C1 segment of cervical spinal cord (tissue), 14 donors: ENCODE data around the gene IGIP.
A peak's percentile ranks its signal among the peaks of the same experiment; 100 is the strongest.

ENCODE experiments used
- DNase-seq, 14 donors: peaks; one replicate each; lab custom pipeline; 2025; lab: John Stamatoyannopoulos, UW

The IGIP gene

DNA sequence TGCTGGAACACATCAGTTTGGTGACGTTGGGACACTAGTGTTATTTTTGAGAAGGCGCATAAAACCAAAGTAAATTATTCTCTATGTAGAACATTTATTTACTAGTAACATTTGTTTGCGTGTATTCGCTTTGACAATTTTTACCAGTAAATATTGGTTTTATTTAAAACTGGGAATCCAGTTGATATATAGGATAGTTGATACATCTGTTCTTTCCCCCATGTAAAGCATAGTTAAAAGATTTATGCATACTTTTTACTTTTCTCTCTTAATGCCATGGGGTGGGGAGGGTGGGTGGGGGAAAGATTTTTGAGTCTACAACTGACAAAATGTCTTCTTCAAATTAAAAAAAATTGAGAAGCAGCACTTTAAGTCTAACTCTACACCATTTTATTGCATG, at the start of gene IGIP:
TSS of gene IGIP (plus strand) at position 301 of the 400 bp plus-strand sequence. CDS start 2,540 bp downstream, outside the sequence.
- DNase-seq, result no peak

DNA sequence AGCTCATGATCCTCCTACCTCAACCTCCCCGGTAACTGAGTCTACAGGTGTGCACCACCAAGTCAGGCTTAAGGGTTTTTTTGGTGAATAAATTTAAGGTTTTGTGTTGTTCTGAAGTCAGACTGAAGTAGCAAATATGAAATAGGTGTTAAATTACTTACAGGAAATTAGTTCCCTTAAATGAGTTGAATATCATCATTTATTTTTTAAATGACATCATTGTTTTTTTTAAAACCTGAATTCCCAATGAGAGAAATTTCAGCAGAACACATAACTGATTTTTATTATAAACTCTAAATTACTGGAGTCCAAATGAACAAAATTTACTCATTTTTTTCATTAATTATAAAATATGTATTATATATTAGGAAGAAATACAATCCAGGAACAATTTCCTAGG, 49.6 kb upstream of the IGIP start:
- DNase-seq, result no peak

- no peak for DNase-seq
Measured at GRCh38 chr5:140076788-140077187, 48.9 kb upstream of the IGIP start.

DNA sequence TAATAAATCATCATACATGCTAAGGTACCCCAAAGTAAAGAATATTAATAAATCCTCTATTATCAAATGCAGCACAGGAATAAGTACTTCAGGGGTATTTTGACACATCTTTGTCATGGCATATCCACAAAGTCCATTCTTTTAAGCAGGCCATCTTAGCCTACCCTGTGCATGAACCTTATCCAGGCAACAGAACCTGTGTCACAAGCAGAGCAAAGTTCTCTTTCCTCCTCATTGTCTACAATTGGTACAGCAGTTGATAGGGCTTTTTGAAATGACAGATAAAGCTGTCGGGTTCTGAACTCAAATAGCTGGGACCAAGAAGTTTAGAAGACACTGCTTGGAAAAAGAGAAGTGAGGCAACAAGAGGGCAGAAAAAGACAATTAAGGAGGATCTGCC, 42.6 kb upstream of the IGIP start:
- DNase-seq, result no peak

DNA sequence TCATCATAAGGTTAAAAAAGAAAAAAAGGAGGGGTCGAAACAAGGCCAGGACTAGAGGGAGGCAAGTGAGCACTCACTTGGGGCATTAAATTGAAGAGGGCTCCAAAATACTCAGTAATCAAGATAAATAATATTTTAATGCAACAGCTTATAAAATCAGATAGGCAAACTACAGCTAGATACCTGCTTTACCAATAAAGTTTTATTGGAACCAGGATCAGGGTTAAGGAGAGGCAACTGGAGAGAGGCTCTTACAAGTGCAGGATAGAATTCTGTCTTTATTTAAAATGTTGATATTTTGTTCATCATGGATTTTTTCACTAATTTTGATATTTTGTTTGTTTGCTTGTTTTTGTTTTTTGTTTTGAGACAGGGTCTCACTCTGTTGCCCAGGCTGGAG, 42.1 kb upstream of the IGIP start:
- no peak for DNase-seq

DNA sequence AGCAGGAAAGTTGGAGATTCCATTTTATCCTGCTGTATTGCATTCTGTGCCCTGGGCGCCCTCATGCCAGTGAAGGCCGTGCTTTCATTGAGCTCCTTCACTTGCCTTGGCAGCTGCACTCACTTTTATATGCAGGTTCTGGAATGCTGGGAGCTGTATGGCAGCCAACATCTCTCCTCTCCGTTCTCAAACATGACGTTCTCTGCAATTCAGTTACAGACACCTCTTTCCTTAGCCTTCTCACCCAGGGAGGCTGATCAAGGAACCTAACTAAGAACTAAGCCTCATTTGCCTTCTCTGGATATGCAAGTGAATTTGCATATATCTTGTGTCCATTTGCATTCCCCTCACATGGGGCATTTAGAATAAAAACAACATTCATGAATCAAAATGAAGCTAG, 41.2 kb upstream of the IGIP start:
- DNase-seq, result peak in 2 of 14 donors; percentile 9 to 12

- DNase-seq, result no peak
Measured at GRCh38 chr5:140090251-140090650, 35.5 kb upstream of the IGIP start.

DNA sequence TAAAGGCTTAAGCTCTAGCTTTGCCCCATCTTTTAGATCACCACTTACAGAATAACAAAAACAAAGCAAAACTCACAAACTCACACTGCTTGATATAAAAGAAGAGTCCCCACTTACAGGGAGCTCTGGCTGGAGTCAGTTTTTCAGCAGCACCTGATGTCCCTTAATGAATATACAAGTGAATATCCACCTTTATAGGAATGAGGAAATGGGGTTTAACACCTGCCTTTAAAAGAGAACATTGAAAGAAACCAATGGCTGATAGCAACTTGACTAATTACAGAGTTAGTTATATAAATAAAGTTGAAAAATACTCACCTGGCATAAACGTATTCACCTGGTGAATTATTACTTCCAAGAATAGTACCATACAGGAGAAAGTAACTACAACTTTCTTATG, 32.6 kb upstream of the IGIP start:
- DNase-seq, result no peak

- no peak for DNase-seq
Measured at GRCh38 chr5:140093866-140094265, 31.9 kb upstream of the IGIP start.

- DNase-seq, result no peak
Measured at GRCh38 chr5:140094889-140095288, 30.8 kb upstream of the IGIP start.

- no peak for DNase-seq
Measured at GRCh38 chr5:140101179-140101578, 24.6 kb upstream of the IGIP start.

GRCh38 chr5:140103154-140103553, 22.6 kb upstream of the IGIP start:
- no peak for DNase-seq

GRCh38 chr5:140104100-140104499, 21.6 kb upstream of the IGIP start:
- no peak for DNase-seq

DNA sequence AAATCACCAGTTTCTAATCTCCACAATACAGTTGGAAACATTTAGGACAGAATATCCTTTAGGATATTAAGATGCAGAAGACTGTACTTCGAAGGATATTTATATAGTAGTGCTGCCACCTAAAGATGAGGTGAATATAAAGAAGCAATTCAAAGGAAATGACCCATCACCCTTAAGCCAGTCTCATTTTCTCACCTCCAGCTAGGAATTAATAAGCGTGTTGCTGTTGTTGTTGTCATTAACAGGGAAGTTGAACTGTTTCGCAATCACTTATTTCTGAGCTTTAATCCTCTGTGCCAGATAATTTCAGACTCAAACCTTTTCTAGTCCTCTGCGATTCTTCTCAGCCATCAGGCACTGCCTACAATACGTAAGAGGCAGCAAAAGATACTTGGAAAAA, 19.6 kb upstream of the IGIP start:
- no peak for DNase-seq

DNA sequence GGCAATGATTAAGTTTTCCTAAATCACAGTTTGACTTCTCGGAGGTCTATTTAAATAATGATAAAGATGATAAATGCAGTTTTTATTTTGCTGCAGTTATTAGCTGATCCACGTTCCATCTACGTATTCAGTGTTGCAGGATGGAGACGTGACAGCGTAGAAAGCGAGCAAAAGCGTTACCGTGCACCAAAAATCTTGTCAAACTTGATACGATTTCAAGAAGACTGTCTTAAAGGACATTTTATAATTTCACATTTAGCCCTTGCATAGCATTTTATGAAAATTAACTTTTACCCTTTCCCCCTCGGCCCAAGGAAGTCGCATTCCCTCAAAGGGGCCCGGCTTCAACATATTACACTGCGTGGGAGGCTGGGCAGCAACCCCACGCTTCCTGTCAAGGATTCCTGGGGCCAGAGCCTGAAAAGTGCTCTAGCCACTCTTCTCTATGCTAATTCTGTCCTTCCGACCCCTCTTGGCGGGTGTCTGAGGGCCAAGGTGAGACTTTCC, 18.9 kb upstream of the IGIP start:
- DNase-seq, result peak in 1 of 14 donors; percentile 61

DNA sequence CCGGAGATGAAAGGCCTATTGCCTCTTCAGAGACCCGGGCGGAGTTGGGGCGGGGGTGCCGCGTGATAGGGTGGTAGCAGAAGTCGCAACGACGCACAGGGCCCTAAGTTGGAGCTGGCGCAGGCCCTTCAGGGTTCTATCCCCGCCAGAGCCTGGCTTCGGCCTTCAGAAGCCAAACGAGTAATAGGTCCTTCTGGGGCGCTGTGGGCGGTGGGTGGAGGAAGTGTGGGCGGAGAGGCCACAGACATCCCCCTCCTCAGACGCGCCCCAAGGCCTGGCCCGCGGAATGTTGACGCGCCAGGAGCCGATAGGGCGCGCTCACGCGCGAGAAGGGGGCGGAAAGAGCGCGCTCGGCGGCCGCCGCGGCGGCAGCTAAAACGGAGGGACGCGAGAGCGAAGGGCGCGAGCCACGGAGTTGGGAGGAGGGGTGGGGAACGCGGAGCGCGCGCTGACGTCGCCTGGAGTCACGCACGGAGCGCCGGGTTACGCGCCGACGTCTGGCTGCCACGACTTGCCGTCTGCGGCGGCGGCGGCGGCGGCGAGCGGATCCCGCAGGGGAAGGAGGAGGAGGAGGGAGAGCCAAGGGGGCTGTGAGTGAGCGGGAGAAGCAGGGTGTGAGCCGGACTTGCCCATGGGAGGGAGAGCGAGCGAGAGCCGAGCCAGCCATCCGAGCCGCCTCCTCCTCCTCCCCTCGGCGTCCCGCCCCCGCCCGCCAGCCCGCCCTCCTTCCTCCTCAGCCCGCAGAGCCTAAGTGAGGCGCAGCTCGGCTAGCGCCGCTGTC, 18.2 kb upstream of the IGIP start:
- DNase-seq, result peak in 13 of 14 donors; percentile 44 to 95 (median 87)

DNA sequence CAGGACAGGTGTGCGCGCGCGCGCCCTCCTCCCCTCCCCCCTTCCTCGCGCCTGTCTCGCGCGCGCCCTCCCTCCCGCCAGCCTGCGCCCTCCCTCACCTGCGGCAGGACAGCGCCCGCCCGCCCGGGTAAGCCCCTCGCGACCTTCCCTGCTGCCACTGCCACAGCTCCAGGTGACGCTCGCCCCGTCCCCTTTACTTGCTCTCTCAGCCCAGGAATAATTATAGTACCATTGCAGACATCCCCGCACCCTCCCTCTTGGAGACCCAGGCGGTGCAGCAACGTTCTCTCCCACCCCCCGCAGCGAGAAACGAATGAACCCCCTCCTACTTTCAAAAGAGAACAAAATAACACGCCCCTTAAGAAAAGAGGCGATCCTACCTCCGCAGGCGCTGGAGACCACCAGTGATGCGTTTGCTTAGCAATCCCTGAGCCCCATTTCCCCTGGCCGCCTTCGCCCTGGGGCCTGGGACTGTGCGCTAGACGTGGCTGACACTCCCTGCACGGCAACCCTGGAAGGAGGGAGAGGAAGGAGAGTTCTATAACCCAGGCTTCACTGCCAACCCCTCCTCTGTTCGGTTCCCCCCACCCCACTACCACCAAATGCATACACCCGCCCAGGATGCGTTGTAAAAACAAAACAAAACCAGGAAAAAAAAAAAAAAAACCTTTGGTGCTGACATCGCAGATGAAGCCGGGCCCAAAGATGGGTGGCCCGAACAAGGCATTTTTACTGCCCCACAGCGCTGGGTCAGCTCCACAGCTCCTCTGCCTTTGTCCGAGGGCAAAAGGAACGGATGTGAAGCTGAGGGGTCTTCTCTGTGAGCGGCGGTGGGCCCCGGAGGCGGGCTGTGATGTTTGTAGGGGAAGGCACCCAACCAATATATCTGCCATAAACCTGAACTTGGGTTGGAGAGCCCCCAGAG, 17.4 kb upstream of the IGIP start:
- peak in 7 of 14 donors; percentile 40 to 71 (median 52) for DNase-seq

DNA sequence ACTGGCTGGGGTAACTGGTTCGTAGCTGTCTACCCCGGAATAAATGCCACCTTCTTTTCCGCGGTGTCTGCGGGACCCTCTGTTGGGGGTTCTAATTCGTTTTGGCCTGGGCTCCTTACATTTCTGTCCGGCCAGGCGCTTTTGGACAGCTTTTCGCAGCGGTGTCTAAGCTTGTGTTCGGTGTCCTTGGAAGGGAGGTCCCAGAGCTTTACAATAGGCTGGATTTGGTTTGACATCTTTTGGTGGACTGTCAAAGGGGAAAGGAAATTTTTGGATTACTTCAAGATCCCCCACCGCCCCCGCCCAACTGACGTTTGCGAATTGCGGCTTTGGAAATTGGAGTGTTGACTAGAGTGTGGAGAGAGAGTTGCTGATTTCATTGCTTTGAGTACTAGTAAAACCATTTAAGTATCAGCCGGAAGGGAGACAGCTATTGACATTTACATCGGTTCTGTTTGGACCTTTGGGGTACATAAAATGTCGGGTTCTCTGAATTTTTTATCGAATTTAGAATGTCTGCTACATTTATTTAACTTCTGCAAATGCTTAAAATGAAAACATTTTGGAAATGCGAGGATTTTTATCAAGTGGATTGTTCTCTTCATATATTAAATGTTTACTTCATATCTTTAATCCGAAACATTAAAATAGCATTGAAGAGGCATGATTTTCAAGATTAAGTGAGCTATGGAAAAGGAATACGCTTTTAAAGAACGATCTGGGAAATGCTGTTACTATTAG, 16.5 kb upstream of the IGIP start:
- peak in 2 of 14 donors; percentile 24 to 54 for DNase-seq

DNA sequence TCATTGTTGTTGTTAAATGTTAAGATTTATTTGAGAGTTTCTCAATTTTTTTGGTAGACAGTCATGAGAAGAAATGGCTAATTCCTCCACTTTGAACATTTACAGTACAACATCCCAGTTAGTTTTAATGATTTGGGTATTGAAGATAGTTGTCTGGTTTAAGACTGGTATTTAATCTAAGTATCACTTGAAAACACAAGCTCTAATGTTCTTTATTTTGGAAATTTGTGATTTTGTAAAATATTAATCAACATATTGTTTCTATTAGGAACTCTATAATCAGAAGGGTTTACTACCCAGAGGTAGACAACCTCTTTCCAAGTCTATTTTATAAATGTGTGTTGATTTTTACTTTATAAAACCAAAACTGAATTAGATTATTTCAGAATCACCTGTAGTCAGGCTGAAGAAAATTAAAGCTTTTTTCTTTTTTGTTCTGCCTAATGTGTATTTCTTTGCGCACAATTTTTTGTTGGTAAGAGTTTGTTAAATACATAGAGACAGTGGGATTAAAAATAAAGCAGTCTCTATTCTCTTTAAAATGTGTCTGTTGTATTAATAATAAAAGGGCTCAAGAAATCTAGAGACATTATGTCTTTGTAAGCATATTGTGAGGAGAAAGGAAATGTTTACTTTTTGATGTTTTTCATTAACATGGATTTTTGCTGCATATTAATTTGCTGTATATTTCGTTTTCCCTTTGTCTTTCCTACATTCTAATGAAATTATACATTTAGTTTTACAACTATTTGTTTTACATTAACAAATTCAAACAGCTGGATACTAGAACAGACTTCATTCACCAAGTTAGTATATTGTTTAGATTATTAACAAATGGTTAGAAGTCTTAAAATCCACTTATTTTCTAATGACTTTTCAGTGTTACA, 15.7 kb upstream of the IGIP start:
- DNase-seq, result no peak

GRCh38 chr5:140110646-140110957, 15.1 kb upstream of the IGIP start:
- DNase-seq, result no peak
